ENCODE data around the gene PDE4D.
"Not testable (repeated sequence)": the region's sequence is repeated elsewhere in the genome, so short reads cannot be mapped to it uniquely, and the experiment has no call there.

PDE4D gene

DNA sequence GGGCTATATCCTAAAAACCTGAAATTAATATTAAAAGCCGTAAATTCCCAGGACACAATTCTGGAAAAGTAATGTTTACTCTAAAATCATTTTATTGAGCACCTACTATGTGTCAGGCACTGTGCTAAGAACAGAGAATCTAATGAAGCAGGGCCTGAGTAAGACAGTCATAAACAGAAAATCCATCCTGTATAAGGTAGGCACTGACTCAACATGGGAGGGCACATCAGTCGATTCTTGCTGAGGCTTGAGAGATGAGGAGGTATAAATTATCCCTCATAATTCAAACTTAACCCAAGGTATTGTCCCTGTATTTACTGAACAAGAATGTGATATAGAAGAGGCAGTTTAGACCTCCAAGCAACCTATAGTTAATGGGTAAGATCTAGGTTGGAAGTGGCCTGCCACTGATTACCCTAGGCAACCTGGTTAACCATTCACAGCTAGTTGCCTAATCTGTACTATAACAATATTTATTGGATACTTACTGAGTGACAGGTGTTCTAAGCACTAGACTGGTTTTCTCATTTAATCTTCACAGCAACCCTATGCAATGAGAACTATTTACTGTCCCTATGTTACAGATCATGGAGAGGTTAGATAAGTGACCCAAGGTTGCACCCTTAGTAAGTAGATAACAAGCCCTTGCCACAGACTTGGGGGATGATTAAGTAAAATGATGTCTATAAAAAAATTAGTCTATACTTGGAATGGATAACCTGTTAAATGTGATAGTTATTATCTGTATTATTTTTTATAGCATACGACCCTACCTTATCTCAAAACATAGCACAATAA lies 317.7 kb downstream of the PDE4D start:
- no peak for DNase-seq

DNA sequence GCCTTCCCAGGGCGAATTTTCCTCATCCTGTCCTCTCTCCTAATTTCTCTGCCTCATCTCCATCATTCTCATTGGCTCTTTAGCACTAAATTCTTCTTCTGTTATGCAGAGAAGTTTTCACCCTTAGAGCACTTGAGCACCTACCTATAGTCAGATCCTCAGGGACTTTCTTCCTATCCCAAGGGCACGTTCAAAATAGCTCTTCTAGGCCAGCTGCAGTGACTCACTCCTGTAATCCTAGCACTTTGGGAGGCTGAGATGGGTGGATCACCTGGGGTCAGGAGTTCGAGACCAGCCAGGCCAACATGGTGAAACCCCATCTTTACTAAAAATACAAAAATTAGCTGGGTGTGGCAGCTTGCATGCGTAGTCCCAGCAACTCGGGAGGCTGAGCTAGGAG lies 320.0 kb downstream of the PDE4D start:
- DNase-seq, result not testable (repeated sequence)

- DNase-seq, result no peak
Observed at GRCh38 chr5:59571067-59571466, 322.5 kb downstream of the PDE4D start.

- no peak for DNase-seq
Observed at GRCh38 chr5:59569608-59570334, 323.8 kb downstream of the PDE4D start.

DNA sequence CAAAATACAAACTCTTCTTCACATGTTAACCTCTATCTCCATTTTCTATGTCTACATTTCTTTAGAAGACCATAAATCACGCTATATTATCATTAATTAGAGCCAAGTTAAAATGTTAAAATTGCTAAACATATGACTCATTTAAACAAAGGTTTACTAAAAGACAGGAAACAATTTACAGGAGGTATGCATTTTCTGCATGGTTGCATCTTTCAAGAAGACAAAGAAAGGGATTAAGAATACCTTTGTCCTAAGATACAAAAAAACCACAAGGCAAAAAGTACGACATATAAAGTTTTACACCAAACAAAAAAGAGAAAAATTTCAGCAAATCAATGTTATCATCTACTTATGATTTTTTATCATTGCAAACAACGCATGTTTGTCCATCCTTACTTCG lies 324.4 kb downstream of the PDE4D start:
- no peak for DNase-seq

DNA sequence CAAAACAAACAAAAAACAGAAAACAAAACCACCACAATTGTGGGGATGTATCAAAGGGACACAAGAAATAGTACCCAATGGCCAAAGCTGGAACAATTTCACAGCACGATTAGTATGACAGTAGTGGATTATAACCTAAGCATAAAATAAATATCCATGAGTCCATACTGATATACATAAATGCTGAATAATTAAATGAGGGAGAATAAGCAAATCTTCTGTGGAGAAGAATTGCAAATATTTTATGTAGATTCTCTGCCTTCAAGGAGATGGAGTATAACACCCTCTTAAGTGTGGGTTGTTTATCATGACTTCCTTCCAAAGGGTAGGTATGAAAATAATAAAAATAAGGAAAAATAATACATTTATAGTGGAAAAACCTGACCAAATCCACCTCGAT lies 325.4 kb downstream of the PDE4D start:
- DNase-seq, result no peak

GRCh38 chr5:59565551-59565950 lies 328.0 kb downstream of the PDE4D start:
- DNase-seq, result no peak

GRCh38 chr5:59564895-59565294 lies 328.6 kb downstream of the PDE4D start:
- DNase-seq, result no peak

GRCh38 chr5:59562756-59563389 lies 330.7 kb downstream of the PDE4D start:
- DNase-seq, result no peak

GRCh38 chr5:59560553-59560952 lies 333.0 kb downstream of the PDE4D start:
- no peak for DNase-seq

GRCh38 chr5:59559847-59560246 lies 333.7 kb downstream of the PDE4D start:
- DNase-seq, result no peak

GRCh38 chr5:59559323-59559722 lies 334.2 kb downstream of the PDE4D start:
- no peak for DNase-seq

DNA sequence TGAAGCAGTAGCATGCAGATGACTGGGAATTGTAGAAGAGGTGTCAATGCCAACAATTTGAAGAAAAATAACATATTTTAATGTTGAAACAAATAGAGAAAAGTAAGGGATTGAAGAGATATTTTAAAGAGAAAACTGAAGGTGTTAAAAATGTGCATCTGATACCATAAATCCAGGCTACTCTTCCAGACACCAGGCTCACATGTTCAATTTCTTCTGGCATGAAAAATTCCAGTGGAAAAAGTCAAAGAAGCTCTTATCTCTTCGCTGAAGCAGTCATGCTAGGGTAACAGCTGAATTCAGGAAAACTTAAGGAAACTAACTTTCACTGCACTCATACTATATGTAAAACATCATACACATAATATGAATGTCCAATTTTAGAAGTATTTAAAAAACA lies 335.0 kb downstream of the PDE4D start:
- no peak for DNase-seq

- no peak for DNase-seq
Observed at GRCh38 chr5:59557572-59557971, 336.0 kb downstream of the PDE4D start.

DNA sequence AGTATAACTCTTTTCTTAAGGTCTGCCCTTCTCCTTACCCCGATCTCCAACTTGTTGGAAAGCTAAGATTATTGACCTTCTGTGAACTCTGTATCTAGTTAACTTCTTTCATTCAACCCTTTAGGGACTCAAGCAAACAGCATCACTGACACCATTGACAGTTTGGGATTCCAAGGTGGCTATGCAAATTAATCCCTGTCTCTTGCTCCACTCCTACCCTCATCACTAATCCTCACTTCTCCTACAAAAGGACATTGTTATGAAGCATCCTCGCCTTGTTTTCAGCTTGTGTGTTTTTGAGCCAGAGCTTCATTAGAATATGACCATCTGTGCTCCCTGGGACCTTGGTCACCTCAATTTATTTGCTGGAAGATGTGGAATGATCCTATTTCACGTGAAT lies 337.9 kb downstream of the PDE4D start:
- no peak for DNase-seq

DNA sequence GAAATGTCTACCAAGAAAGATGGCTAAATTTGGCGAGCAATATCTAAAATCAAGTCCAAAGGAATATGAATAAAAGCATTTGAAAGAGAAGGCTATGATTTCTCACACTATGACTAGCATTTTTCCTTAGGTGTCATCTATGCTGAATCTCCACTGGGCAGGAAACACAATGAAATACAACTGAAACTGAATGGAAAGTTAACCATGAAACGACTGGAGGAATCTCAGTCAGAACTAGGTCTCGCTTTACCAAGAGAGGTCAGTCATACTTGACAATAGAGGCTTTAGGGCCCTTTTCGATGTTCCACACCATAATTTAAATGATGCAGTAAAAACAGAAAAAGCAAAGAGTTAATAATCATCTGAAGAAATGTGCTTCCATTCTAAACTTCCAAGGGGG lies 339.0 kb downstream of the PDE4D start:
- no peak for DNase-seq

DNA sequence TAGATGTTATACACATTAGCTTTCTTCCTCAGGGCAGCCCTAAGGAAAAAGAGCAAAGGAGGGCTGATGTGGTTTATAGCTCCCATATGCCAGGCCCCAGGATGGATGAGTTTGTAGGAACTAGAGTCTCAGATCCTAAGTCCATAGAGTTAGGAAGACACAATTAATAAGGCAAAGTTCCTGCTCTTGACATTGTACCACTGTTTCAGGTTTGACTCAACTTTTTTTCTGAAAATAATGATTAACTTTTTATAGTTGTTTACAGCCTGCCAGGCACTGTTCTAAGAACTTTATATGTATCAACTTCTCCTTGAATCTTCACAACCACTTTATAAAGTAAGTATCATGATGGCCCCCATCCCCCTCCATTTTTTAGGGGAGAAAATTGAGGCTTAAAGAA lies 339.5 kb downstream of the PDE4D start:
- no peak for DNase-seq

GRCh38 chr5:59548807-59549357 lies 344.6 kb downstream of the PDE4D start:
- peak; percentile 70 for DNase-seq

DNA sequence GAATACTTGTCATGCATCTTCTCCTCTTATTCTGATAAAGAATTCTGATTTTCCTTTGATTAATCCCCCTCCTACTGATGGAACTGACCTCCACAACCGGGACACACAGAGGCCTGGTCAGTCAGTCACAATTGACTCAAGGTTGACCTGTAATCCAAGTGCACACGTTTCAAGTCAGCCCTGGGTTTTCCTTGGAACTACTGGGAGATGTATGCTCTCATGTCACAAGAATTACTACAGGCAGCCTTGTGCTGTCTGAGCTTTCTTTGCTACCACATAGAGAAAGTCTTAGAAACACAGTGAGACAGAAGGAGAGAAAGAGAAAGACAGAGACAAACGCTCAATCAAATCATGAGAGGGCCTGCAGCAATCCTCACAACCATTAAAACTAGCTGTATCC lies 345.8 kb downstream of the PDE4D start:
- DNase-seq, result no peak

GRCh38 chr5:59544573-59544972 lies 349.0 kb downstream of the PDE4D start:
- no peak for DNase-seq

GRCh38 chr5:59543821-59544442 lies 349.6 kb downstream of the PDE4D start:
- no peak for DNase-seq

- peak; percentile 47 for DNase-seq
Observed at GRCh38 chr5:59542851-59543820, 350.4 kb downstream of the PDE4D start.
